ENCODE results near the gene GNAQ.

Gene GNAQ

DNA sequence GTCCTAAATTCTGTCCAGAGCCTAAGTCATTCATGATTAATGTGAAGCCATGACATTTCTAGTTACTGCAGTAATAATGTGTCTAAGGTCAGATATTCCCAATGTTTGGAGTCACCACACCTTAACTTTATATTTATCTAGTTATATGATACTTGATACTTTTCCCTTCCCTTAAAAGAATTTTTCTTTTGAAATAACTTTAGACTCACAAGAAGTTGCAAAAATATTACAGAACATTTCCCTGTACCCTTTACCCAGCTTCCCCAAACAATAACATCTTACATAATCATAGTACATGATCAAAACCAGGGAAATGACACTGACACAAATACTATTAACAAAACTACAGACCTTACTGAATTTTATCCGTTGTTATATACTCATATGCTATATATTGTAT lies 233.5 kb downstream of the GNAQ start:
- TF ChIP-seq, protein P1, sequence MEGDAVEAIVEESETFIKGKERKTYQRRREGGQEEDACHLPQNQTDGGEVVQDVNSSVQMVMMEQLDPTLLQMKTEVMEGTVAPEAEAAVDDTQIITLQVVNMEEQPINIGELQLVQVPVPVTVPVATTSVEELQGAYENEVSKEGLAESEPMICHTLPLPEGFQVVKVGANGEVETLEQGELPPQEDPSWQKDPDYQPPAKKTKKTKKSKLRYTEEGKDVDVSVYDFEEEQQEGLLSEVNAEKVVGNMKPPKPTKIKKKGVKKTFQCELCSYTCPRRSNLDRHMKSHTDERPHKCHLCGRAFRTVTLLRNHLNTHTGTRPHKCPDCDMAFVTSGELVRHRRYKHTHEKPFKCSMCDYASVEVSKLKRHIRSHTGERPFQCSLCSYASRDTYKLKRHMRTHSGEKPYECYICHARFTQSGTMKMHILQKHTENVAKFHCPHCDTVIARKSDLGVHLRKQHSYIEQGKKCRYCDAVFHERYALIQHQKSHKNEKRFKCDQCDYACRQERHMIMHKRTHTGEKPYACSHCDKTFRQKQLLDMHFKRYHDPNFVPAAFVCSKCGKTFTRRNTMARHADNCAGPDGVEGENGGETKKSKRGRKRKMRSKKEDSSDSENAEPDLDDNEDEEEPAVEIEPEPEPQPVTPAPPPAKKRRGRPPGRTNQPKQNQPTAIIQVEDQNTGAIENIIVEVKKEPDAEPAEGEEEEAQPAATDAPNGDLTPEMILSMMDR (IDR thresholded peaks at IDR 0.05; ENCODE audit: insufficient read depth, low read depth, low read length, missing control alignments), result no peak
- no peak overlapping the region for H3K4me3 ChIP-seq (ENCODE audit: low read depth, low read length)
- no peak for DNase-seq (ENCODE audit: low read depth)

GRCh38 chr9:77794985-77795384 lies 236.6 kb downstream of the GNAQ start:
- no peak for DNase-seq (ENCODE audit: low read depth)
- H3K4me3 ChIP-seq (ENCODE audit: low read depth, low read length), result no peak overlapping the region
- TF ChIP-seq, protein P1 (IDR thresholded peaks at IDR 0.05; ENCODE audit: insufficient read depth, low read depth, low read length, missing control alignments), result no peak

GRCh38 chr9:77793849-77794248 lies 237.8 kb downstream of the GNAQ start:
- DNase-seq (ENCODE audit: low read depth), result no peak
- H3K4me3 ChIP-seq (ENCODE audit: low read depth, low read length), result no peak overlapping the region
- TF ChIP-seq, protein P1 (IDR thresholded peaks at IDR 0.05; ENCODE audit: insufficient read depth, low read depth, low read length, missing control alignments), result no peak

GRCh38 chr9:77789891-77790290 lies 241.7 kb downstream of the GNAQ start:
- TF ChIP-seq, protein P1 (IDR thresholded peaks at IDR 0.05; ENCODE audit: insufficient read depth, low read depth, low read length, missing control alignments), result no peak
- no peak for DNase-seq (ENCODE audit: low read depth)
- no peak overlapping the region for H3K4me3 ChIP-seq (ENCODE audit: low read depth, low read length)

DNA sequence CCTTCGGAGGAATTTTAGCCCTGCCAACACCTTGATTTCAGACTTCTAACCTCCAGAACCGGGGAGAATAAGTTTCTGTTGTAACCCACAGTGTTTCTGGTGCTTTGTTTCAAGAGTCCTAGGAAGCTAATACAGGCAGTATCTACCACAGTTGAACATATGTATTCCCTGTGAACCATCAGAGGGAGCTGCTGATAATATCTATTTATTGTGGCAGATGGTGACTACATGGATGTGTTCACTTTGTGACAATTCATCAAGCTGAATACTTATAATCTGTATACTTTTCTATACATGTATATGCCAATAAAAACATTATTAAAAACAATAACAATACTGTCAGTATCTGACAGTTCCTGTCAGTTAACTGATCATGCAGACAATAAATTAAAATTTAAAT lies 246.3 kb downstream of the GNAQ start:
- TF ChIP-seq, protein P1 (IDR thresholded peaks at IDR 0.05; ENCODE audit: insufficient read depth, low read depth, low read length, missing control alignments), result no peak
- DNase-seq (ENCODE audit: low read depth), result no peak
- no peak overlapping the region for H3K4me3 ChIP-seq (ENCODE audit: low read depth, low read length)

GRCh38 chr9:77783518-77783917 lies 248.1 kb downstream of the GNAQ start:
- TF ChIP-seq, protein P1 (IDR thresholded peaks at IDR 0.05; ENCODE audit: insufficient read depth, low read depth, low read length, missing control alignments), result no peak
- DNase-seq (ENCODE audit: low read depth), result no peak
- H3K4me3 ChIP-seq (ENCODE audit: low read depth, low read length), result no peak overlapping the region

GRCh38 chr9:77779010-77779409 lies 252.6 kb downstream of the GNAQ start:
- H3K4me3 ChIP-seq (ENCODE audit: low read depth, low read length), result no peak overlapping the region
- DNase-seq (ENCODE audit: low read depth), result no peak
- TF ChIP-seq, protein P1 (IDR thresholded peaks at IDR 0.05; ENCODE audit: insufficient read depth, low read depth, low read length, missing control alignments), result no peak
